Thyroid gland (tissue), 4 donors: ENCODE data around the gene THAP8. TPM values are rescaled to one million over a fixed set of nuclear protein-coding genes. Genes with fewer than 3 reads are reported as not detected.

Source experiments
- DNase-seq, 2 donors: peaks; one replicate each; pipeline ENCODE4 v3.0.0-alpha.2; 2019
- H3K27ac ChIP-seq, 3 donors: fragments of 200-600 bp; sonication (generic); 1 replicate in 2 of 3; 2 replicates in 1 of 3; pipeline ENCODE4 v1.5.1; 2016 to 2019; ENCODE audit warnings: mild to moderate bottlenecking in 1 of 3, moderate library complexity in 1 of 3
- H3K27me3 ChIP-seq: fragments of 200-600 bp; sonication (generic); one replicate; pipeline ENCODE4 v1.5.1; 2019
- H3K36me3 ChIP-seq, 2 donors: fragments of 200-600 bp; sonication (generic); one replicate each; pipeline ENCODE4 v1.5.1; 2016 to 2019
- H3K4me1 ChIP-seq, 2 donors: fragments of 200-600 bp; sonication (generic); one replicate each; pipeline ENCODE4 v1.5.1; 2017 to 2019
- H3K4me3 ChIP-seq, 3 donors: fragments of 200-600 bp; sonication (generic); replicated peaks in 1 of 3; 1 replicate in 2 of 3; 2 replicates in 1 of 3; pipeline ENCODE4 v1.5.1; 2016; ENCODE audit warnings: mild to moderate bottlenecking in 1 of 3
- H3K9me3 ChIP-seq: fragments of 200-600 bp; sonication (generic); one replicate; pipeline ENCODE4 v1.5.1; 2017
- POLR2A ChIP-seq, 2 donors: fragments of 450-650 bp; IDR thresholded peaks; one replicate each; pipeline ENCODE4 v1.6.1; 2017; ENCODE audit warnings: antibody characterized with exemption in 2 of 2, mild to moderate bottlenecking in 2 of 2, moderate library complexity in 1 of 2
- WGBS, 2 donors: methylation state at CpG; one replicate each; pipeline ENCODE4 v1.1.5; 2017; 5-methylcytosine and 5-hydroxymethylcytosine counted together
- intact Hi-C: fragments of 100-400 bp; cut with DNase I; formaldehyde crosslinking; loops from one replicate; pipeline ENCODE4 v1.15.1; 2023
- total RNA-seq, 4 donors: library from RNA; depleted of rRNA; stranded (reverse); fragments of >200 nt; gene quantifications; one replicate each; pipeline ENCODE4 v1.2.3, GENCODE V29; 2016
- TF ChIP-seq, protein P1 (sequence below), 6 experiments: fragments of 200-600 bp in 3 of 6; fragments of 450-650 bp in 3 of 6; sonication (generic) in 3 of 6; IDR thresholded peaks; one replicate each; pipeline ENCODE4 v1.5.1; 2016 to 2019; ENCODE audit warnings: antibody characterized with exemption in 6 of 6, mild to moderate bottlenecking in 2 of 6, inconsistent platforms in 1 of 6, moderate library complexity in 1 of 6

Gene THAP8
- total RNA-seq, 4 donors from 2014 or later: 5.0 to 14.2 (median 10.1) TPM

- no peaks in the 10 kb centered on the region for H3K9me3 ChIP-seq
- H3K36me3 ChIP-seq: no peaks in the 10 kb centered on the region
- TF ChIP-seq, protein P1, sequence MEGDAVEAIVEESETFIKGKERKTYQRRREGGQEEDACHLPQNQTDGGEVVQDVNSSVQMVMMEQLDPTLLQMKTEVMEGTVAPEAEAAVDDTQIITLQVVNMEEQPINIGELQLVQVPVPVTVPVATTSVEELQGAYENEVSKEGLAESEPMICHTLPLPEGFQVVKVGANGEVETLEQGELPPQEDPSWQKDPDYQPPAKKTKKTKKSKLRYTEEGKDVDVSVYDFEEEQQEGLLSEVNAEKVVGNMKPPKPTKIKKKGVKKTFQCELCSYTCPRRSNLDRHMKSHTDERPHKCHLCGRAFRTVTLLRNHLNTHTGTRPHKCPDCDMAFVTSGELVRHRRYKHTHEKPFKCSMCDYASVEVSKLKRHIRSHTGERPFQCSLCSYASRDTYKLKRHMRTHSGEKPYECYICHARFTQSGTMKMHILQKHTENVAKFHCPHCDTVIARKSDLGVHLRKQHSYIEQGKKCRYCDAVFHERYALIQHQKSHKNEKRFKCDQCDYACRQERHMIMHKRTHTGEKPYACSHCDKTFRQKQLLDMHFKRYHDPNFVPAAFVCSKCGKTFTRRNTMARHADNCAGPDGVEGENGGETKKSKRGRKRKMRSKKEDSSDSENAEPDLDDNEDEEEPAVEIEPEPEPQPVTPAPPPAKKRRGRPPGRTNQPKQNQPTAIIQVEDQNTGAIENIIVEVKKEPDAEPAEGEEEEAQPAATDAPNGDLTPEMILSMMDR (IDR thresholded peaks at IDR 0.05): no peak
- no peak for TF ChIP-seq POLR2A (IDR thresholded peaks at IDR 0.05)
- no peak overlapping the region for H3K4me3 ChIP-seq
- H3K4me1 ChIP-seq: peaks cover 5 to 6% of the 10 kb centered on the region in 2 donors
- no peak for DNase-seq
- 92 to 93% methylated on average over 21 to 22 of the region's 22 CpGs for WGBS, 2 donors
- no peaks in the 10 kb centered on the region for H3K27me3 ChIP-seq
- intact Hi-C loops: no loop called here
- no peak overlapping the region for H3K27ac ChIP-seq
These were observed 34.9 kb downstream of the THAP8 start for GRCh38 chr19:36019061-36019670.

DNA sequence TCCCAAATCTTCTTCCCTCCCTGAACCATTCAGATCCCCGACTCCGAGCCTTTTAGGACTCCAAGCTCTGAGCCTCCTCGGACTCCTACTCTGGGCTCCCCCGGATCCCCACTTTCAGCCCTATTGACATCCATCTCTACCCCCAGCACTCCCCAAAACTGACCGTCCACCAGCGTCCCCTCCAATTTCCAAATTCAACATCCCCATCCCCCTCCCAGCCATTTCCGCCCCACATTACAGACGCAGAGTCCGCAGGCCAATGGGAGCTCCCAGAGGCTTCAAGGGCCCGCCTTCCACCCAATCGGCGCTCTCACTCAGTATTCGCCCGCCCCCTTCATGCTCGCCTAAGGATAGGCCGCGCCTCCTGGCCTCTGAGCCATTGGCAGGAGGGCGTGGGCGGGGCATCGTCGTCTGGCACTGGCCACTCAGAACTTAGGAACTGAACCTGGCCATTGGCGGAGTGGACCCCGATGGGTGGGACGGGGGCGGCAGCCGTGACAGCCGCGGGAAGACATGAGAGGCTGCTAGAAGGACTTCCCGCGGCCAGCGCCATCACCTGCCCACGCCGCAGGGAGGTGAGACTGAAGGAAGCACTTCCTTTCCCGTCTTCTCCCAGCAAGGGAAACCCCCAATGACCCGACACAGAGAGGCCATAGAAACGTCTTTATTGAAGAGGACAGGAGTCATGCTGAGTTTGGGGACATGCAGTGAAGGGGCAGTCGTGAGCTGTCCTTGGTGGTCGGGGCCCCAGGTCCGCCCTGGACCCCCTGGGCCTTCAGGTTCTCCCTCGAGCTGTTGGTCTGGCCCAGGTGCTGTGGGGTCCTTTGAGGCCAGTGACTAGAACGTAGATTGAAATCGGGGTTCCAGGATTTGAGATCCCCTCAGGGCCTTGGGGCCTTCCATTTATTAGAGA lies 39.8 kb downstream of the THAP8 start, which contains the start of gene ALKBH6:
ALKBH6 (minus strand) TSS at position 202 of the 913 bp plus-strand sequence. CDS start 816 bp downstream, outside the sequence.
- intact Hi-C loops: loop anchor here (5.0 kb wide), 1 partner anchor 38 kb away; the partner anchor contains the start of genes THAP8 and WDR62

DNA sequence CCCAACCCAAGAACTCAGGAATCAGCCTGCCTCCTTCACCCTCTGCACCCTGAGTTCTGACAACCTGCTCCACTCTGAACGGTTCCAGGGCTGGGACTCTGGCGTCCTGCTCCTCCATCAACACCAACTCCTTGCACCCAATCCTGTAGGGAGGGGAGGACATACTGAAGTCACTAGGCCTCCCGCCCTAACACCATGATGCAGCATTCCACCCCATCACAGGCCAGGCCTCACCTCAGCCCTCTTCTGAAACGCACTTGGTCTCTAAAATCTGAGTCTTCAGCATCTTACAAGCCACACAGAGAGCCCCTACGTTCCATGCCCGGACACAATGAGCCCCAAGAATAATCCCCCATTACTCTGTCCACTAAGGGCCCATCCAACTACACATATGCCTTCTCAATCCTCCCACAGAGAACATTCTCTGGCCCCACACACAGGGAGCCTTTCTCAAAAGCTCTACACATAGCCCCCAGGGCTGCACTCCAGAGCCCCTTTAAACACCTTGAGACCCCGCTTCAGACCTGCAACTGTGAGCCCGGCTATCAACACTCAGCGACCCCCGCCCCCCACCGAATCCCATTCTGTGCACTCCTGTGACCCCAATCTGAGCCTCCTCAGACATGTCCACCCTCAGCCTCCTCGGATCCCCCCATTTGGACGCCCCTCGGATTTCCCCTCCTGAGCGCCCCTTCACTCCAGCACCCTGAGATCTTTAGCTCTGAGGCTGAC lies 40.6 kb downstream of the THAP8 start:
- WGBS, 2 donors: 27 to 32% methylated on average over 15 of the region's 15 CpGs
- intact Hi-C loops: loop anchor here (5.0 kb wide), 1 partner anchor 39 kb away; the partner anchor contains the start of genes THAP8 and WDR62

More for the DNA sequence above, 39.8 kb downstream of the THAP8 start, which contains the start of gene ALKBH6:
- peak within 1 kb of the TSS; percentile 62 to 78 (median 68) for H3K27ac ChIP-seq
- H3K27me3 ChIP-seq: no peaks in the 10 kb centered on the region
- no peaks in the 10 kb centered on the region for H3K36me3 ChIP-seq
- peaks cover 18% of the 10 kb centered on the region in 2 donors for H3K4me1 ChIP-seq
- whole genome bisulfite sequencing, 2 donors: 1 to 5% methylated on average over 27 to 37 of the region's 42 CpGs
- DNase-seq: peak; percentile 100
- peak in 1 of 2 donors; percentile 45 for TF ChIP-seq POLR2A (IDR thresholded peaks at IDR 0.05)
- TF ChIP-seq, protein P1 (IDR thresholded peaks at IDR 0.05): no peak
- peak within 1 kb of the TSS in 2 of 3 donors; percentile 53 to 66 for H3K4me3 ChIP-seq
- H3K9me3 ChIP-seq: no peaks in the 10 kb centered on the region

DNA sequence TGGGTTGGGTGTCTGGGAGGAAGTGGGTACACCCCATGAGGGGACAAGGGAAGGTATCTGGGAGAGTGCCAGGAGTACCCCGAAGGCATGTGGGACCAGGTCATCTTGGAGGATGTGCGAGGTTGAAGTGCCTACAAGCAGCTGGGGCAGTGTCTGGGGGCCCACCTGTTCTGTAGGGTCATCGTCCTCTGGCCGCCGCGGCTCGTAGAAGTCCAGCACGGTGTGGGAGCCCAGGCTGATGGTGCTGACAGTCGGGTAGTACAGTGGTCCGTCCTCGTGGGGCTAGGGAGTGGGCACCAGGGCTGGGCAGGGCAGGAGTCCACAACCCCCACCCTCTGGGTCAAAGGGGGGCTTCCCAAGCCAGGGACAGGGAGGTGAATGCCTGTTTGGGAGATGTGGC lies 43.7 kb downstream of the THAP8 start:
- intact Hi-C loops: loop anchor here (5.0 kb wide), 1 partner anchor 42 kb away; the partner anchor contains the start of genes THAP8 and WDR62
- 92 to 96% methylated on average over 7 to 10 of the region's 11 CpGs for WGBS, 2 donors

More for the DNA sequence above, 40.6 kb downstream of the THAP8 start:
- Histone ChIP-seq H3K36me3 (no peaks in the 10 kb centered on the region), H3K4me3 (peak overlapping the region in 2 of 3 donors; percentile 53 to 66), H3K27ac (peak overlapping the region; percentile 62 to 78 (median 68)), H3K9me3 (no peaks in the 10 kb centered on the region), H3K27me3 (no peaks in the 10 kb centered on the region), H3K4me1 (peaks cover 18 to 22% of the 10 kb centered on the region in 2 donors)
- TF ChIP-seq, protein P1 (IDR thresholded peaks at IDR 0.05): no peak
- TF ChIP-seq POLR2A (IDR thresholded peaks at IDR 0.05): no peak
- DNase-seq: peak in 1 of 2 donors; percentile 16

More for the DNA sequence above, 43.7 kb downstream of the THAP8 start:
- no peak for TF ChIP-seq POLR2A (IDR thresholded peaks at IDR 0.05)
- TF ChIP-seq, protein P1 (IDR thresholded peaks at IDR 0.05): no peak
- H3K27ac ChIP-seq: no peak overlapping the region
- no peak for DNase-seq
- H3K9me3 ChIP-seq: no peaks in the 10 kb centered on the region
- no peak overlapping the region for H3K4me3 ChIP-seq
- H3K36me3 ChIP-seq: no peaks in the 10 kb centered on the region
- peaks cover 18 to 25% of the 10 kb centered on the region in 2 donors for H3K4me1 ChIP-seq
- no peaks in the 10 kb centered on the region for H3K27me3 ChIP-seq
